Panc1 (cell line): ENCODE results near the gene NPC1L1. TPM values are rescaled to one million over a fixed set of nuclear protein-coding genes. Genes with fewer than 3 reads are reported as not detected.
A peak's percentile ranks its signal among the peaks of the same experiment; 100 is the strongest.

Experiments
- ATAC-seq: fragments of 200-7000 bp; cut with Tn5 transposase; 2 replicates; pipeline ENCODE4 v1.9.1; 2020; ENCODE audit warnings: mild to moderate bottlenecking, moderate library complexity
- BruUV-seq: library from RNA; stranded (reverse); fragments of 400-500 nt; replicated peaks from 2 replicates; lab custom pipeline; 2021; lab: Mats Ljungman, UMichigan
- CTCF ChIA-PET: fragments of 300-600 bp; sonication (Branson Sonifier 250); formaldehyde crosslinking; loops from one replicate; lab custom pipeline; 2022; ENCODE audit warnings: antibody characterized with exemption; lab: Charles Lee
- POLR2A ChIA-PET: fragments of 300-600 bp; sonication (Branson Sonifier 250); formaldehyde crosslinking; loops from one replicate; lab custom pipeline; 2022; ENCODE audit warnings: antibody characterized with exemption; lab: Charles Lee
- DNase-seq: peaks from one replicate; pipeline ENCODE4 v3.0.0-alpha.2; 2010; ENCODE audit warnings: low read depth, low spot score
- H3K27ac ChIP-seq: 2 replicates; pipeline ENCODE4 v1.5.1; 2011; ENCODE audit warnings: mild to moderate bottlenecking, low read length, inconsistent platforms
- H3K27me3 ChIP-seq: fragments of 200-500 bp; sonication (Bioruptor generic); 2 replicates; pipeline ENCODE4 v1.6.0; 2014; ENCODE audit warnings: low read length, inconsistent platforms; ENCODE audit not compliant: control insufficient read depth, insufficient read depth
- H3K36me3 ChIP-seq: fragments of 200-500 bp; sonication (Bioruptor generic); 2 replicates; pipeline ENCODE4 v1.5.1; 2014; ENCODE audit warnings: inconsistent platforms, mild to moderate bottlenecking, low read length, moderate library complexity; ENCODE audit not compliant: control insufficient read depth, insufficient read depth
- H3K4me1 ChIP-seq: 2 replicates; pipeline ENCODE4 v1.5.1; 2011; ENCODE audit warnings: inconsistent platforms, mild to moderate bottlenecking, low read length, moderate library complexity; ENCODE audit not compliant: control insufficient read depth, insufficient read depth
- H3K4me3 ChIP-seq, 2 experiments: 2 replicates each; pipeline ENCODE4 v1.5.1; 2011 to 2012; ENCODE audit warnings: low read depth in 2 of 2, low read length in 2 of 2, mild to moderate bottlenecking in 2 of 2, inconsistent platforms in 1 of 2, moderate library complexity in 1 of 2
- H3K9me3 ChIP-seq: fragments of 200-500 bp; sonication (Bioruptor generic); 2 replicates; pipeline ENCODE4 v1.5.1; 2014; ENCODE audit warnings: low read depth, mild to moderate bottlenecking, inconsistent platforms, low read length, moderate library complexity; ENCODE audit not compliant: control insufficient read depth, insufficient read depth
- POLR2AphosphoS5 ChIP-seq: IDR thresholded peaks from 2 replicates; pipeline ENCODE4 v1.6.1; 2012; ENCODE audit warnings: mild to moderate bottlenecking, low read depth, low read length, moderate library complexity
- REST ChIP-seq, 2 experiments: IDR thresholded peaks; 2 replicates each; pipeline ENCODE4 v1.6.1; 2011 to 2012; ENCODE audit warnings: low read depth in 2 of 2, control low read depth in 1 of 2, low read length in 1 of 2, mild to moderate bottlenecking in 1 of 2, moderate library complexity in 1 of 2; ENCODE audit not compliant: insufficient read depth in 1 of 2
- SIN3A ChIP-seq: IDR thresholded peaks from 2 replicates; pipeline ENCODE4 v1.6.1; 2012; ENCODE audit warnings: low read depth, mild to moderate bottlenecking, low read length, moderate library complexity, borderline replicate concordance; ENCODE audit not compliant: insufficient read depth
- TCF7L2 ChIP-seq: IDR thresholded peaks from 2 replicates; pipeline ENCODE4 v1.6.1; 2011; ENCODE audit warnings: mild to moderate bottlenecking, low read depth, low read length, inconsistent platforms
- in situ Hi-C: cut with HindIII; loops from 2 replicates; pipeline ENCODE4 v1.10.0; 2016; ENCODE audit warnings: low sequenced_read_pairs, low pct_unique_long_range_greater_than_20kb
- intact Hi-C: fragments of 100-400 bp; cut with micrococcal nuclease; formaldehyde crosslinking; loops from one replicate; pipeline ENCODE4 v1.10.0; 2022; ENCODE audit not compliant: unreplicated experiment
- total RNA-seq: library from RNA; stranded (reverse); gene quantifications from one replicate; pipeline ENCODE4 v1.2.1, GENCODE V29; 2021; ENCODE audit not compliant: unreplicated experiment
- TF ChIP-seq, protein P1 (sequence below): fragments of 450-650 bp; IDR thresholded peaks from 2 replicates; pipeline ENCODE4 v1.5.1; 2017; ENCODE audit warnings: mild to moderate bottlenecking

The NPC1L1 gene
- total RNA-seq, 1 experiment from 2014 or later: not detected

DNA sequence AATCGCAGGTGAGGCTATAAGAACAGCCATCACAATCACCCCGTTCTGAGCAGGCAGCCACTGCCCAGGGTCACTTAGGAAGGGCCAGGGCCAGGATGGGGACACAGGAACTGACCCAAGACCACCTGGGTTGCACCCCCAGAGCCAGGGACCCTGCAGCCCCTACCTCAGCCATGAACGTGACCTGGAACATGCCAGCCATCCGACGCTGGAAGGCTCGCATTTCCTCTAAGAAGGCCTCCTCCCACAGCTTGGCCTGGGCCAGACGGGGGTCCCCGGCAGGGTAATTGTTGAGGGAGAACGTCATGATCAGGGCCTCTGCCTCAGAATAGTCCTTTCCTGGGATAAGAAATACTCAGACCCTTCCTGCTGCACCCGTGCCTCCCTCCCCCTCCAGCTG, 5.0 kb downstream of the NPC1L1 start:
- ATAC-seq (no peak), DNase-seq (no peak)
- in situ Hi-C loops: no loop called here

DNA sequence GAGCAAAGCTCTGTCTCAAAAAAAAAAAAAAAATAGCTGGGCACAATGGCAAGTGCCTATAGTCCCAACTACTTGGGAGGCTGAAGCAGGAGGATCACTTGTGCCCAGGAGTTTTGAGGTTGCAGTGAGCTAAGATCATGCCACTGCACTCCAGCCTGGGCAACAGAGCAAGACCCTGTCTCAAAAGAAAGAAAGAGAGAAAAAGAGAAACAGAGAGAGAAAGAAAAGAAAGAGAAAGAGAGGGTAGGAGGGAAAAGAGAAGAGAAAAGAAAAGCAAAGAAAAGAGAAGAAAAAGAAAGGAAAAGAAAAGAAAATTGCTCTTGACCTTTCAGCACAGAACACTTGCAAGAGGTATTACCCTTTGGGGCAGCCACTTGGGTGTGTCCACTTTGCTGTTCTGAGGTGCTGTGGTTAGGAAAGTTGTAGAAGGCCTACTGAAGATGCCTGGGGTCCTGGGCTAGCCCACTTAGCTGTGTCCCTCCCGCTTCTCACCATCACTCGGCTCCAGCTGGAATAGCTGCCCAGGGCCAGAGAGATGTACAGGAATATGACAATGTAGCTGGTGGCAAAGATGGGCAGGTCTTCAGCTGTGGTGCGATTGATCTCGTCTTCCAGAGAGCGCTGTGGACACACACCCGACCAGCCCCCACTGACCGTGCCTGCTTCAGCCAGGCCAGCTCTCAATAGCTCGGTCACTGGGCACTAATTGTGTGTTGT, 5.6 kb downstream of the NPC1L1 start:
- no peaks in the 10 kb centered on the region for H3K36me3 ChIP-seq
- no peaks in the 10 kb centered on the region for H3K9me3 ChIP-seq
- ATAC-seq (no peak), DNase-seq (no peak)
- no peaks in the 10 kb centered on the region for H3K27me3 ChIP-seq
- CTCF ChIA-PET: interaction anchor here (0.5 to 0.7 kb wide), 3 partner anchors 8 to 31 kb away, joined by 3 to 6 read pairs (median 3); no protein-coding TSS in a partner anchor
- BruUV-seq: no TSS peak
- no peak overlapping the region for H3K4me3 ChIP-seq
- POLR2A ChIA-PET: interaction anchor here (0.7 kb wide), 1 partner anchor 16 kb away, joined by 5 read pairs; no protein-coding TSS in a partner anchor
- no peak overlapping the region for H3K27ac ChIP-seq
- in situ Hi-C loops: no loop called here
- no peaks in the 10 kb centered on the region for H3K4me1 ChIP-seq
- intact Hi-C loops: no loop called here
- no peak for TF ChIP-seq REST (IDR thresholded peaks at IDR 0.05; ENCODE audit: insufficient read depth in 1 of 2, low read depth in 2 of 2, low read length in 1 of 2)
- TF ChIP-seq POLR2AphosphoS5: no peak
- no peak for TF ChIP-seq TCF7L2
- TF ChIP-seq, protein P1, sequence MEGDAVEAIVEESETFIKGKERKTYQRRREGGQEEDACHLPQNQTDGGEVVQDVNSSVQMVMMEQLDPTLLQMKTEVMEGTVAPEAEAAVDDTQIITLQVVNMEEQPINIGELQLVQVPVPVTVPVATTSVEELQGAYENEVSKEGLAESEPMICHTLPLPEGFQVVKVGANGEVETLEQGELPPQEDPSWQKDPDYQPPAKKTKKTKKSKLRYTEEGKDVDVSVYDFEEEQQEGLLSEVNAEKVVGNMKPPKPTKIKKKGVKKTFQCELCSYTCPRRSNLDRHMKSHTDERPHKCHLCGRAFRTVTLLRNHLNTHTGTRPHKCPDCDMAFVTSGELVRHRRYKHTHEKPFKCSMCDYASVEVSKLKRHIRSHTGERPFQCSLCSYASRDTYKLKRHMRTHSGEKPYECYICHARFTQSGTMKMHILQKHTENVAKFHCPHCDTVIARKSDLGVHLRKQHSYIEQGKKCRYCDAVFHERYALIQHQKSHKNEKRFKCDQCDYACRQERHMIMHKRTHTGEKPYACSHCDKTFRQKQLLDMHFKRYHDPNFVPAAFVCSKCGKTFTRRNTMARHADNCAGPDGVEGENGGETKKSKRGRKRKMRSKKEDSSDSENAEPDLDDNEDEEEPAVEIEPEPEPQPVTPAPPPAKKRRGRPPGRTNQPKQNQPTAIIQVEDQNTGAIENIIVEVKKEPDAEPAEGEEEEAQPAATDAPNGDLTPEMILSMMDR: no peak
- TF ChIP-seq SIN3A: no peak

More for the DNA sequence above, 5.0 kb downstream of the NPC1L1 start:
- BruUV-seq: no TSS peak
- no peaks in the 10 kb centered on the region for H3K36me3 ChIP-seq
- H3K27me3 ChIP-seq: no peaks in the 10 kb centered on the region
- intact Hi-C loops: no loop called here
- no peaks in the 10 kb centered on the region for H3K9me3 ChIP-seq
- no peak overlapping the region for H3K27ac ChIP-seq
- TF ChIP-seq SIN3A: no peak
- ChIA-PET POLR2A (no interaction called here), CTCF (no interaction called here)
- H3K4me3 ChIP-seq: no peak overlapping the region
- no peaks in the 10 kb centered on the region for H3K4me1 ChIP-seq

DNA sequence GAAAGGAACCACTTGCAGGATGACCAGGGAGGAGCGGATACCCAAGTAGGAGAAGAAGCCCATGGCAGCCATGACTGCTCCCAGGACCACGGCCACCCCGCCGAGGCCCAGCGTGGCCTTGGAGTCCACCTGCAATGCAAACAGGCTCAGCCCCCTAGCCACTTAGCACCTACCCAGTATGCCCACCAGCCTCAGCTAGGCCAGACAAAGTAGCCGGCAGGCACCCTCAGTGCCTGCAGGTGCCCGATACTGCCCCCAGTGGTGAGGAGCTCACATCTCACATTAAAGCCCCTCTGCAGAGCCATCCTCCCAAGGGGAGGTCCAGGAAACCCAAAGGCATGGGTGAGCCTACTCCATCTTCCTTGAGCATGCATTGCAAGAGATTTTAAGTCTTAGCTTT, 6.6 kb downstream of the NPC1L1 start:
- CTCF ChIA-PET: interaction anchor here (0.5 to 1.0 kb wide), 5 partner anchors 12 to 465 kb away, joined by 3 to 20 read pairs (median 4); no protein-coding TSS in a partner anchor
- Histone ChIP-seq H3K4me3 (no peak overlapping the region), H3K27me3 (no peaks in the 10 kb centered on the region), H3K36me3 (no peaks in the 10 kb centered on the region), H3K9me3 (no peaks in the 10 kb centered on the region), H3K27ac (no peak overlapping the region), H3K4me1 (no peaks in the 10 kb centered on the region)
- intact Hi-C loops (no loop called here), in situ Hi-C loops (no loop called here)
- no TSS peak for BruUV-seq
- POLR2A ChIA-PET: no interaction called here
- peak; percentile 18 for DNase-seq
- ATAC-seq: peak; percentile 64; the same call in 1 of the 2 replicates
- no peak for TF ChIP-seq POLR2AphosphoS5
- no peak for TF ChIP-seq TCF7L2
- no peak for TF ChIP-seq SIN3A
- TF ChIP-seq, protein P1: no peak; the same call in 1 of the 2 replicates
- no peak for TF ChIP-seq REST (IDR thresholded peaks at IDR 0.05; ENCODE audit: insufficient read depth in 1 of 2, low read depth in 2 of 2, low read length in 1 of 2)
